ENCODE data around the gene SEMA3A.

GRCh38 chr7:84104826-84105225 is 89.8 kb downstream of the SEMA3A start:
- no peak for TF ChIP-seq CTCF (IDR thresholded peaks at IDR 0.05)
- no peak for TF ChIP-seq POLR2A (IDR thresholded peaks at IDR 0.05)

Measured in heart left ventricle (tissue), 13 donors.